Lower leg skin (tissue), 4 donors: ENCODE results near the gene AMN1. TPM values are rescaled to one million over a fixed set of nuclear protein-coding genes. Genes with fewer than 3 reads are reported as not detected.
A peak's percentile ranks its signal among the peaks of the same experiment; 100 is the strongest.
"Not testable (repeated sequence)": the region's sequence is repeated elsewhere in the genome, so short reads cannot be mapped to it uniquely, and the experiment has no call there.

ENCODE experiments used
- DNase-seq, 2 donors: peaks; one replicate each; pipeline ENCODE4 v3.0.0-alpha.2; 2019; ENCODE audit warnings: low spot score in 2 of 2
- H3K4me3 ChIP-seq: fragments of 200-600 bp; sonication (generic); 2 replicates; pipeline ENCODE4 v1.5.1; 2017; ENCODE audit warnings: mild to moderate bottlenecking, low read depth; ENCODE audit not compliant: poor library complexity, severe bottlenecking
- POLR2A ChIP-seq, 2 donors: fragments of 450-650 bp; IDR thresholded peaks; one replicate each; pipeline ENCODE4 v1.6.1; 2016 to 2017; ENCODE audit warnings: antibody characterized with exemption in 2 of 2, mild to moderate bottlenecking in 1 of 2, moderate library complexity in 1 of 2
- WGBS, 2 donors: methylation state at CpG; one replicate each; pipeline ENCODE4 v1.1.5; 2018; 5-methylcytosine and 5-hydroxymethylcytosine counted together
- intact Hi-C: fragments of 100-400 bp; cut with DNase I; formaldehyde crosslinking; loops from one replicate; pipeline ENCODE4 v1.15.0; 2023; ENCODE audit warnings: low total_unique reads
- total RNA-seq, 4 donors: library from RNA; depleted of rRNA; stranded (reverse); fragments of >200 nt; gene quantifications; one replicate each; pipeline ENCODE4 v1.1.0, GENCODE V29; 2016
- TF ChIP-seq, protein P1 (sequence below), 3 donors: fragments of 450-650 bp; IDR thresholded peaks; one replicate each; pipeline ENCODE4 v1.5.1; 2016; ENCODE audit warnings: antibody characterized with exemption in 3 of 3, mild to moderate bottlenecking in 3 of 3, moderate library complexity in 2 of 3

Gene AMN1
- total RNA-seq, 4 donors from 2014 or later = 9.5 to 20.5 (median 10.8) TPM

DNA sequence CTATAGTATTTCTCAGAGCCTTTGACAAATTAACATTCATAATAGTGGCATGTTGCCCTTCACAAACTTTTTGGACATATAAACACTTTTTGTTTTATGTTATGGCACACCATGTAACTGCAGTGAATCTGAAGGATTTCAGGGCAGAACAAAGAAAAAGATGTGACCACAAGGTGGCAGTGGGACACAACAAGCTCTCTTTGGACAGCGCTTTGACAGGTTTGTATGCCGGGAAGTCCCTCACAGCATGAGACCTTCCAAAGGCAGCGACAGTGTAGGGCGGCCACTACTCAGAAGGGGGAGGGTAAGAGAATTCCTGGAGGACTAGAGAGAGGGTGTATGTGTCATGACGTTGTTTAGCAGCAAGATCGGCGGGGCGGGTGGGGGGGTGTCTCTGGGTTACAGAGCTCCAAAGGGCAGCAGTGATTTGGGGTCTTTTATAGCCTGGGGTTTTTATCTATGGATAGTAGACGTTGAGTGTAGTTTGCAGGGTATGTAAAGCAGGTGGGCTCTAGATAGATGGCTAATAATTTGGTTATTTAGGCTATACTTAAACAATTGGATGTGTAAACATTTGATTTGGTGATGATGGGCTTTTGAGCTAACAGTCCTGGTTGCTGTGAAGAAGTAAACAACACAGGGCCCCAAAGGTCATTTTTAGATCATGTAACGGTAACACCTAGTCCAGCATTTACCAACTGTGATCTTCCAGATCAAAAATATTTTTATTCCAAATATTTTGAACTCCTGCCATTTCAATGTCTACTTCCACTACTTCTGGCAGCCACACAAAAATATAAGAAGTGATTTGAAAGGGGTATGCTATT, 46.5 kb downstream of the AMN1 start:
- H3K4me3 ChIP-seq = no peak overlapping the region
- DNase-seq = peak in 1 of 2 donors; percentile 48
- 70 to 75% methylated on average over 10 of the region's 10 CpGs for WGBS, 2 donors
- intact Hi-C loops = no loop called here
- TF ChIP-seq POLR2A (IDR thresholded peaks at IDR 0.05) = no peak
- TF ChIP-seq, protein P1, sequence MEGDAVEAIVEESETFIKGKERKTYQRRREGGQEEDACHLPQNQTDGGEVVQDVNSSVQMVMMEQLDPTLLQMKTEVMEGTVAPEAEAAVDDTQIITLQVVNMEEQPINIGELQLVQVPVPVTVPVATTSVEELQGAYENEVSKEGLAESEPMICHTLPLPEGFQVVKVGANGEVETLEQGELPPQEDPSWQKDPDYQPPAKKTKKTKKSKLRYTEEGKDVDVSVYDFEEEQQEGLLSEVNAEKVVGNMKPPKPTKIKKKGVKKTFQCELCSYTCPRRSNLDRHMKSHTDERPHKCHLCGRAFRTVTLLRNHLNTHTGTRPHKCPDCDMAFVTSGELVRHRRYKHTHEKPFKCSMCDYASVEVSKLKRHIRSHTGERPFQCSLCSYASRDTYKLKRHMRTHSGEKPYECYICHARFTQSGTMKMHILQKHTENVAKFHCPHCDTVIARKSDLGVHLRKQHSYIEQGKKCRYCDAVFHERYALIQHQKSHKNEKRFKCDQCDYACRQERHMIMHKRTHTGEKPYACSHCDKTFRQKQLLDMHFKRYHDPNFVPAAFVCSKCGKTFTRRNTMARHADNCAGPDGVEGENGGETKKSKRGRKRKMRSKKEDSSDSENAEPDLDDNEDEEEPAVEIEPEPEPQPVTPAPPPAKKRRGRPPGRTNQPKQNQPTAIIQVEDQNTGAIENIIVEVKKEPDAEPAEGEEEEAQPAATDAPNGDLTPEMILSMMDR (IDR thresholded peaks at IDR 0.05) = no peak

DNA sequence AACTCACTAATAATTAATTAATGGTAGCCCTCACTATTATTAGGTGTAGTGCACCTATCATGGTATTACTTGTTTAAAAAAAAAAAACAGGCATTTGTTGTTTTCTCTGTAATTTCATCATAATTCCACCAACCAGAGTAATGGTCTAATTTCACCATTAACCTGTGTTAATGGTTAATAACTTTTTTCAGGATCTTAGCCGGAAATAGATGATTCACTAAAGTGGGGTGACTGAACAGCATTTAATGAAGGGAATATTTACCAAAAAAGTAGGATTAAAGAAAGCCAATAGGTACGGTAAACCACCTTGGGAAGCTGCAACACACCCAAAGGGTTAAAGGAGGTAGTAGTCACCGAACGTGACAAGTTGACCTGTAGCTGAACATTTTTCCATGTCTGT, 56.3 kb downstream of the AMN1 start:
- DNase-seq = no peak
- TF ChIP-seq POLR2A (IDR thresholded peaks at IDR 0.05) = no peak
- TF ChIP-seq, protein P1 (IDR thresholded peaks at IDR 0.05) = no peak
- WGBS, 2 donors = 89 to 91% methylated on average over 4 of the region's 4 CpGs
- H3K4me3 ChIP-seq = no peak overlapping the region
- intact Hi-C loops = no loop called here

DNA sequence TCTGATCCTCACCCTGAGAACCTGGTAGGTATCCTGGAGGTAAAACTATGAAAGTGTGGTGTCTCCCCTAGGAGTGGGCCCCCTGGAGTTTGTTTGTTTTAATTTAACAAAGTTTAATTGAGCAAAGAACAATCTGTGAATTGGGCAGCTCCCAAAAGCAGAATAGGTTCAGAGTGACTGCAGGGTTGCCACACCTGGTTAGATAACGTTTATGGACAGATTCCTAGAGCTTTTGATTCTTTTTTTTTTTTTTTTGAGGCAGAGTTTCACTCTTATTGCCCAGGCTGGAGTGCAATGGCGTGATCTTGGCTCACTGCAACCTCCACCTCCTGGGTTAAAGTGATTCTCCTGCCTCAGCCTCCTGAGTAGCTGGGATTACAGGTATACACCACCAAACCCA, 59.2 kb downstream of the AMN1 start:
- H3K4me3 ChIP-seq, DNase-seq: not testable (repeated sequence)
- intact Hi-C loops = loop anchor here (10.0 kb wide), 2 partner anchors 55 to 295 kb away; partner anchors contain the start of gene AMN1
- WGBS, 2 donors = 88 to 90% methylated on average over 2 of the region's 2 CpGs

DNA sequence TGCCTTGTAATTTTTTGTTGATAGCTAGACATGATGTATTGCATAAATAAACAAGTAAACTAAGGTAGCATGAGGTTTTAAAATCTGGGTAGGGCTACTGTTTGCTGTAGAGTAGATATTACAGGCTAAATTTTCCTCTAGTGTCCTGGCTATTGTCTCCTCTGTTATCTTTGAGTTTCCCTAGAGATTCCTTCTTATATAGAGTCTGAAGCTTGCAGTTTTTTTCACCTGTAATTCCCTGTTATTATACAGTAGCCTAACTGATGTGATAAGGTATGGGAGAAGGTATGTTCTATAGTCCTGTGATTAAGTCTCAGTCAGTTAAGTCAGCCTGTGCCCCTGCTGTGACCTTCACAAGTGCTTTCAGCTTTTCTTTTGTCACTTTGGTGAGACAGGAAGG, 59.8 kb downstream of the AMN1 start:
- no peak overlapping the region for H3K4me3 ChIP-seq
- intact Hi-C loops = loop anchor here (10.0 kb wide), 2 partner anchors 56 to 296 kb away; partner anchors contain the start of gene AMN1
- TF ChIP-seq POLR2A (IDR thresholded peaks at IDR 0.05) = no peak
- TF ChIP-seq, protein P1 (IDR thresholded peaks at IDR 0.05) = no peak
- no peak for DNase-seq

DNA sequence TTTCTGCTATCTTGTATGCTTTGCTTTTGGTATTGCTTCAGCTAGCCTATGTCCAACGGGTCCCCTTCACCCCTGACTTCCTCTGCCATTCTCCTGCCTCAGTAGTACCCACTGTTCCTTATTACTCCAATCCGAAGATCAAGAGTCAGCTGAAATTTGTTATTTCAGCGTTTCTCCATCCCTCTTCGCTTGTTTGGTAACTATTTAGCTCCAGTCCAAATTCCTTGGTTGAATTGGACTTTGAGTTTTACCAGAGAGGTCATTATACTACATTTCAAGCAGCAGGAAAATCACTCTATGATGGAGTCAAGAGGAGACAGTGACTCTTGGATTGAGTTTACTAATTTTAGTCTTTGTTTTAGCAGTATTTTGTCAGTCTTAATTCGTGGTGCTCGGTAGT, 64.8 kb downstream of the AMN1 start:
- whole genome bisulfite sequencing, 2 donors = 89 to 92% methylated on average over 6 of the region's 6 CpGs
- intact Hi-C loops = loop anchor here (5.0 to 10.0 kb wide), 3 partner anchors 61 to 643 kb away; partner anchors contain the start of gene AMN1
- no peak for DNase-seq
- no peak overlapping the region for H3K4me3 ChIP-seq
- no peak for TF ChIP-seq POLR2A (IDR thresholded peaks at IDR 0.05)
- TF ChIP-seq, protein P1 (IDR thresholded peaks at IDR 0.05) = no peak

DNA sequence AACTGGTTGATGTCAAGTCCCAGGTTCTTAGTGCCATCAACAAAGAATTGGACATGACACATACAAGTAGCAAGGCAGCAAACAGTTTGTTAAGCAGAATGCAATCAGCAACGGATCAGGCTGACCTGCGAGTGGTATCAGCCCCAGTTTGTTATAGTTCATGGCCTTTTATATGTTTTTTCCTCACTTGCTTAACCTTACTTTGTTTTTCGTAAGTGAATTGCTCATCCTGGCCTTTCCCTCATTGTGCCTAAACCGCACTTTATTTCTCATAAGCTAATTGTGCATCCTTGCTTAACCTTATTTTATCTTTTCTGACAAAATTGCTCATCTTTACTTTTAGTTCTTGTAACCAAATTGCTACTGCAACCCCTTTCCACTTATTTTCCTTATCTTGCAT, 65.2 kb downstream of the AMN1 start:
- 92 to 93% methylated on average over 4 of the region's 4 CpGs for WGBS, 2 donors

More for the DNA sequence above, 65.2 kb downstream of the AMN1 start:
- TF ChIP-seq, protein P1 (IDR thresholded peaks at IDR 0.05) = no peak
- no peak for TF ChIP-seq POLR2A (IDR thresholded peaks at IDR 0.05)
- intact Hi-C loops = loop anchor here (5.0 to 10.0 kb wide), 3 partner anchors 61 to 644 kb away; partner anchors contain the start of gene AMN1
- H3K4me3 ChIP-seq = no peak overlapping the region
- no peak for DNase-seq
